EL (cell line): ENCODE measurements around the gene APOL4.
"Not testable (repeated sequence)": the region's sequence is repeated elsewhere in the genome, so short reads cannot be mapped to it uniquely, and the experiment has no call there.

Experiments used
- DNase-seq: peaks from one replicate; pipeline ENCODE4 v3.0.0-alpha.2; 2016

Gene APOL4

DNA sequence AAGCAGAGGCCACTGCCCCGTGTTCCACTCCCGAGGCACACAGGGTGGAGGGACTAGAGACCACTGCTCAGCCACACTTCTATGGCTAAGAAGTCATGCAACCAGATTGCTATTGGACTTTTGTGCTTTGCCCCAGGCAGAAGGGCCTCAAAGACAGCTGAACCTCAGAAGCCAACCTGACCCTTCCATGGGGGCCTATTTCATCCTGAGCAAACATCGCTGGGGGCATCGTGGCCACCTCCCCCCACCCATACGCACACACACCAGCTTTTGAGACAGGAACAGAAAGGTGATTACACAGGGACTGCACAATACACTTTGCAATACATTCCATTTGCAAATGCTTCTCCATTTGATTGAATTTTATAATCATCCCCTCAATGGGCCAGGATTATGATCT lies 4.0 kb upstream of the APOL4 start:
- not testable (repeated sequence) for DNase-seq

DNA sequence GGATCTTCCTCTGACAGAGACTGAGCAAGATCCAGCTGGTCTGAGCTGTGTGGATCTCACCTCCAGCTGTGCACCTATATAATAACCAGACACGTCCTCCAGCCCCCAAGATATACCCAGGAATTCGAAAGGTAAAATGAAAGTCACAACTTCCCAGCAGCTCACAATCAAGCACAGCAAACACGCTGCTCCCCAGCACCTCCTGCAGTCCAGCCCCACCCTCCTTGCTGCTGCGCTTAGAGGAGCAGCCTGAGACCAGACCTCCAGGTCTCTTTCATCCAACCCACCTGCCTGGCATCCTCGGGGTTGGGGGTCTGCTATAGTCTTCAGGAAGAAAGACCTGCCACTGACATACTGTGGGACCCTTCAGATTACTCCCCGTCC lies 3.0 kb upstream of the APOL4 start:
- DNase-seq: no peak

DNA sequence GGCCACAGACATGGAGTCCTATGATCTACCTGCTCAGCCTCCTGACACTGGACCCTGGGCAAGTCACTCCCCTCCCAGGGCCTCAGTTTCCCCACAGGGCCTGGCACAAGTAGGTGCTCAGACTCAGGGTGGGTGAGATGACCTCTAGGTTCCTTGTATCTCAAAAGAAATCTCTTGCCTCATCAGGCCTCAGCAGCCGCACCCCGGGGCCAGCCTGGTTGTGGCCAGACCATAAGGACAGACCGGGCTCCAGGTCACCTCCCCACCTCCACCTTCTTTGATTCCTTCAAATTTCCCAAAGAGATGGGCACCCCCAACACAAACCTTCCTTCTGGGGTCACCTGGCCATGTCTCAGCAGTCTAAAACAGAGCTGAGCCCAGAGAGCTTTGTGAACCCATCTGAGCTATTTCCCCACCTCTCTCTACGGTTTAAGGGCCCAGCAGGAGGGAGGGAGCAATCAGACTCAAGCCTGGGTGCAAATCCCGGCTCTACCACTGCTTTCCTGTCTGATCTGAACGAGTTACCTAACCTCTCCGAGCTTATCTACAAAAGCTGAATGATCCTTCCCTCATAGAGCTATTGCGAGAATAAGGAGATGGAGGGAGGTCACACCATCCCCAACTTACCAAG lies 2.5 kb upstream of the APOL4 start:
- DNase-seq: no peak

DNA sequence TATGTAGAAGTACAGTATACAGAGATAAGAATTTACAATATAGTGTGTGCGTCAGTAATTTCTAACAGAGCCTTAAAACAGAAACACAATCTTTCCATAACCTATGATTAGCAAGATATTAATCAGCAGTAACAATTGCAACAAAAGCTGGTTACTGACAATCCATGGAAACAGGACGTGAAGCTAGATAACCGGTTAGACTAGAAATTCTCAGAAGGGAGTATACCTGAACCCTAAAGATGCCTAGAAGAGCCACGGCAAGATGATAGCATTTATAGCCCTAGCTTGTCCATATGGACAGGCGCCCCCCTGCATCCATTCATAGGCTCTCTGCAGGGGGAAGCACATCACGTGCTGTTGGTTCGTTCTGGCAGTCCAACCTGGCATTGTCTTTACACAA lies 1.8 kb upstream of the APOL4 start:
- not testable (repeated sequence) for DNase-seq

DNA sequence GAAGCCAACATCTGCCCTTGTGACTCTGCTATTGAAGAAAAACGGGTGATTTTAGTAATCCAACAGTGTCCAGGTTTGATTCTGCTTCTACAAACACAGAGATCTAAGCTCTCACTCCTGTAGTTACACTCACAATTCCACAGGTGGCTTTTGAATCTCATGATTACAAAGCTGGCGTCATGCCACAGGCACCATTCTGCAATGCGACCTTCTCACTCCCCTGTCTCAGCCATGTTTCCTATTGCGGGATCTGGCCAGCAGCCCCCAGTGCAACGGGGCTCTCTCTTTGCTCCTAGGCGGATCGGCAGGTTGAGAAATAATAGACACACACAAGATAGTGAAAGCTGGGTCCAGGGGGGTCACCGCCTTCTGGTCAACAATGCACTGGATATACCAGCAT lies 1.3 kb upstream of the APOL4 start:
- DNase-seq: not testable (repeated sequence)

DNA sequence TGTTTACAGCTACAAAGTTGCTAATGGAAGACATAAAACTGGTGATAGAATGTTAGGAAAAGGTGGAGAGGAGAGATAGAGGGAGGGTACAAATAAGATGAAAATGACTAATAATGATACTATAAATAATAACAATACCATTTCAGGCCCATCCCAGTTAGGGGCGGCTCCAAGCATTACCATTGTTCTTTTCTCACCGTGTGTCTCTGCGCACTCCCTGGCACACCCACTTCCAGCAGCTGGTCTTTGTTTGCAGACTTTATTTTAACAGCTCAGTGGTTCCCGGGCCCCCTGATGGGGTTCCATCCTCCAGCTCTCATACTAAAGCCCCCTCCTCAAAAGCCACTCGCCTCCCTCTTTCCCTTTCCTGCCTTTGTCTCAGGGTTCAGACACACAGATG lies 584 bp downstream of the APOL4 start:
- DNase-seq: not testable (repeated sequence)

DNA sequence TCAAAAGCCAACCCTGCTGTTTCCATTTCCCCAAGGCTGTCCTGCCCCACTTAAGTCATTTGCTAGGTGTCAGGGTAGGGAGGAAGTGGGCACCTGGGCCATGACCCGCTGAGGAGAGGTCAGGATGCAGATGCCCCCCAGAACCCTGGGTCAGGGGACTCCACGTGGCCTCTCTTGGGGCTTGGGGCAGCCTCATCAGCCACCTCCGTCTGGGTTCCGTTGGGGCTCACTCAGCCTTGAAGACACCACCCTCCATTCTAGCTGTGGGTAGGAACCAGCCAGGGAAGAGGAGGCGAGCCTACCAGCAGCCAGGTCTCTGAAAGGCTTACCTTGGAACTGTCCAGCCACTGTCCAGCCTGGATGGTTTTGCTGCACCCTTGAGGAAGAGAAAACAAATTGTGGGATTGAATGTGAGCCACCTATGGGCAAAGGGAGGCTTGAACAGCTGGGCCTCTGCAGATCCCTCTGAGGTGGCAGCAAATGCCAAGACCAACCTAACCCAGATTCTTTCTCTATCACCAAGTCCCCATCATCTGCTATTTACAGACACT lies 2.5 kb downstream of the APOL4 start:
- DNase-seq: no peak

DNA sequence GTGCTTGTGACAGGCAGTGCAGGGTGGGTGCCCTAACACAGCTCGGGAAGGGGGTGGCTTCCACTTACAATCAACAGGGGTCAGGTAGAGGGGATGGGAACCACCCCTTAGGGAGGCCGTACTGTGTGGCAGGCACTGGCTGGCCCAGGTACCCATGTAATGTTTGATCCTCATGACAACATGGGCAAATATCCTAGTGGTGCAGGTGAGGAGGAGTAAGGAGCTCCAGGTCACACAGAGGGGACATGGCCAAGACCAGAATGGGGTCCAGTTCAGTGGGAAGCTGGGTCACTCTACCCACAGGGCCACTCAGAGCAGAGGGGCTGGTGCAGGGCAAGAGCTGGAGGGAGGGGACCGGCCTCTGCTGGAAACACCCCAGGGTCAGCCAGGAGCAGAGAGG lies 3.1 kb downstream of the APOL4 start:
- no peak for DNase-seq

DNA sequence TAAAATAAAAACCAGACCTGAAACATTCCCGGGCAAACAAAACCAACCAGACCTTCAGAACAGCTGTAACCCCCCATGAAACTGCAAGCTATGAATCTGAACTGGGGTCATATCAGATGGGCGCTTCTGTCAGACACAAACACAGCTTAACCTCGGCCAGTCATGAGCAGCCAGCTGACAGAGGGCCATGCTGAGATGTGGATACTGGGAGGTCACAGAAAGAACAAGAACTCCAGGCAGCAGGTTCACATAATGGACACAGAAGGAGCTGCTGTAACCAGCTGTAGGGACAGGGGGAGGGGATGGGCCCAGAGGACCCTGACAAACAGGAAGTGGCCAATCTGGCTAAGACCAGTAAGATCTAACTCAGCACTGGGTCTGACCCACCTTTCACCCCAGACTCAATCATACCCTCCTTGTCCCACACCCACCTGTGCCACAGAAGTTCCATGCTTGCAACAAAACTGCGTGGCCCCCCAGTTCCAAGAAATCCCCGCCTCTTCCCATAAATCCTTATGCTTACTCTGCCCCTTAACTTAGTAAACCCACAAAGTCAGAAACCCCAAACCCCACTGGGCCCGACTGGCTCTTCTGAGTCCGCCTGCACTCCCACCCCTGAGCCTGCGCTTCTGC lies 4.0 kb downstream of the APOL4 start:
- no peak for DNase-seq

DNA sequence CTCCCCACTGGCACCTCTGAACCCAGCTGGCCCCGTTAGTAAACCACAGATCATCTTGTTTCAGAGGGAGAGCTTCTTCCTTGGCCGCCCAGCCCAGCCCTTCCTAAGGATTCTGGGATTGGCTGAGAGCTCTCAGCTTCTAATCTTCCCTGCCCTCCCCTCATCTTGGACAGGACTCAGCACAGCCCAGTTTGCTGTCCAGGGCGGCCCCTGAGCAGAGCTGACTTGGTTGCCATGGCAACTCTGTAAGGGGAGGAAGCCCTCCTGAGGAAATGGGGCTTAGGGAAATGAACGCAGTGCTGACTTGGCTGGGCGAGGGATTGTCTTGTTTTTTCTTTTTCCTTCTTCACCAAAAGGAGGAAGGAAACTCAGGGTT lies 4.6 kb downstream of the APOL4 start:
- DNase-seq: peak; percentile 63

DNA sequence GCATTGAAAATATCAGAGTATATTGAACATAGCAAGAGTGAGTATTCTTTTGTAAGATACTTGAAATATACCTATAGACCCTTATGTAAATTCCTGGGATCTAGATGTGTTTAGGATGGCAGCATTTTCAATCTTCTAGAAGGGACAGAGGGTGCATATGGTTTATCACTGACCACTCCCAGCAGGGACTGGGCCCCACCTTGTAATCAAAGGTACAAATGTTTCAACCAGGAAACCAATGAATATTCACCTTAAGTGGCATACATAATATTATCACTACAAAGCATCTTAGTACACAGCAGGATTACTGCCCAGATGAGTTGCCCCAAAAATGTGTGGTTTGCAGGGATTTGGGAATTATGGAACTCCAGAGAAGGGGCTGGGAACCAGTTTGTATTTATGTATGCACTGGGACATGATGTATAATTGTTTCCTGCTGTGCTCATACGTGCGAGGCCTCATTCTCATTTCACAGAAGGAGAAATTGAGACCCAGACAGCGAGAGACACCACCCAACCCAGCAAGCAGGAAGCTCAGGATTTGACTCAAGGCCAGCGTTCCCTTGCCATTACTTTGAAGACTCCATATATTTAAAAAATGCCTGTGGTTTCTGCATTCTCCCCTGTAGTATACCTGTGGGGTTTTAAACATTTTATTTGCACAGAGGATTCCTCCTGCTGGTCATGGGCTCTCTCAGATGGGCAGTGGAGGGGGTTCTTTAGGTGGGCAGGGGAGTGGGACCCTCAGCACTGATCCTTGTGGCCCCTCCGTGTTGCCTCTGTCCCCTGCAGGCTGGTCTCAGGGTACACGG lies 5.2 kb downstream of the APOL4 start:
- DNase-seq: no peak

DNA sequence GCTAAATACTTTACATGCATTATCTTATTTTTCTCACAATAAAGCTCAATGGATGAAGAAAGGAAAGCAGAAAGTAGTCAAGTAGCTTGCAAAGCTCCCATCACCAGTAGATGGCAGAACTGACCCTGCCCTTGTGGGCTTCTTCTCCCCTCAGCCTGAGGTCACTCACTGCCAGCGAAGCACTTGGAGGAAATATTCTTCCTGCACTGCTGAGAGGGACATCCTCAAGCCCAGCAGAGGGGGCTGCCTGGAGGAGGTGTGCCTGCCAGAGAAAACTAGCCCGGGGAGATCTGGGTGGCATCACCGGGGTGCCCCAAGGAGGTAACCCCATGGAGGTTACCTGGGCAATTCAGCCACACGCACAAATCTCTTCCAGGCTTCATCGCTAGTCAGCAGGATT lies 6.6 kb downstream of the APOL4 start:
- DNase-seq: peak; percentile 68

DNA sequence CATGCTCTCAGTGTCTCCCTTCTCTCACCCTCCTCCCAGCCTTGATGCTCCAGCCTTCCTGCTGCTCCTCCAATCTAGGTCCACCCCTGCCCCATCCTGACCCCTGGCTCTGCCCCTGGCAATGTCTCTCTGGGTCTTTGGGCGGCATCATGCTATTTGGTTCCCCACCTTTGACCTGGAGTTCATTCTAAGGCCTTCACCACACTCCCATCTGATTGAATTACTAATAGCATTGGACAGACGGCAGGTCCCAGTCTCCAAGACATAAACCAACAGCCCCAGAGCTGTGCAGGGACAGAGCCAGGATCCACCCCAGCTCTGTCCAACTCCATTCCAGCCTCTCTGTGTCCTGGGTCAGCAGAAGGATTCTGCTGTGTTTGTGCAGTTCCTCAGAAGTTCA lies 7.2 kb downstream of the APOL4 start:
- DNase-seq: no peak

DNA sequence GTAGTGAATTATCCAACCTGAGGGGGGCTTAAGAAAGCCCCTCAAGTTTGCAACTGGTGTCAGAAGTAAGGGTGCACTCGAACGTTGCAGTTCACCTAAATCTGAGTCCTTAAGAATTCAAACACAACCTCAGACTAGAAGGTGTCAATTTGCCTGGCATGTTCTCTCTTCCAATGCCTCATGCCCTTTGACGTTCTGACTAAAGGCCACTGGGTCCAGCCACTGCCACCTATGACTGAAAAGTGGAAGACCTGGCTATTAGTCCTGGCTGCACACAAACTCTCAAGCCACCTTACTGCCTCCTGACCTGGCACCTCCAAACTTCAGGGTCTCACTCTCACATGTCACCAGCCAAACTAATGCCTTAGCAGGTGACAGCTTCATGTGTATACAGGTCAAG lies 8.0 kb downstream of the APOL4 start:
- DNase-seq: no peak

DNA sequence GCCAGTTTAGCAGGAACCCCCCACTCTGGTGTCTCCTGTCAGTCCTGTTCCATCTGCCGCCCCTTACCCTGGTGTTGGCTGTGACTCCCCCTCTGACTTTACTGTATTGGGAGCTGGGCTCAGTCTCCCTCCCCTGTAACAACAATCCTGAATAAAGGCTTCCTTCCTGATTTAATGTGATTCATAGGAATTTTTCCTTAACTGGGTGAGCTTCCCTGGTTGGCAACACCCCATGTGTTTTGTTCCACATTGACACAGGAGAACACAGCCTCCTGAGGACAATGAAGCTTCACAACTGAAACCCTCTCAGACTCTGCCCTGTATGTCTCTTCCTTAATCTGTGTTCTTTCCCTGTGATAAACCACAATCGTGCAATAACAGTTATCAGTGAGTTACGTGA lies 8.4 kb downstream of the APOL4 start:
- DNase-seq: no peak

DNA sequence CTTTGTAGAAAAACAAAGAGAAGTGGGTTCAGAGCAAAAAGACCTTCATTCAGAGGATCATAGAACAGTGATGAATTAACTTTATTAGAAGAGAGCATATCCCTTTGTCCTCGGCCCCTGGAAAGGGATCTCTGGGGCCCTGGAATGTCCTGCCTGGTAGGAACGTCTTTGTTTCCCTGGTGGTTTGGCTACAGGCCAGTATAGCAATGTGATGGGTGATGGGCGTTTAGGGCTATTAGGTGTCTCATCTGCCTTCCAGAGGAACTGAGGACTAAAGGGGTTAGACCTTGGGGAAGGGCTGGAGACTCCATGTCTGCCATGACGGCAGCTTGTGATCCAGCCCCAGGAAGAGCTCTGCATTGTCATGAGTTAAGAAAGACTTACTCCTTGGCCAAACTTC lies 9.1 kb downstream of the APOL4 start:
- no peak for DNase-seq

DNA sequence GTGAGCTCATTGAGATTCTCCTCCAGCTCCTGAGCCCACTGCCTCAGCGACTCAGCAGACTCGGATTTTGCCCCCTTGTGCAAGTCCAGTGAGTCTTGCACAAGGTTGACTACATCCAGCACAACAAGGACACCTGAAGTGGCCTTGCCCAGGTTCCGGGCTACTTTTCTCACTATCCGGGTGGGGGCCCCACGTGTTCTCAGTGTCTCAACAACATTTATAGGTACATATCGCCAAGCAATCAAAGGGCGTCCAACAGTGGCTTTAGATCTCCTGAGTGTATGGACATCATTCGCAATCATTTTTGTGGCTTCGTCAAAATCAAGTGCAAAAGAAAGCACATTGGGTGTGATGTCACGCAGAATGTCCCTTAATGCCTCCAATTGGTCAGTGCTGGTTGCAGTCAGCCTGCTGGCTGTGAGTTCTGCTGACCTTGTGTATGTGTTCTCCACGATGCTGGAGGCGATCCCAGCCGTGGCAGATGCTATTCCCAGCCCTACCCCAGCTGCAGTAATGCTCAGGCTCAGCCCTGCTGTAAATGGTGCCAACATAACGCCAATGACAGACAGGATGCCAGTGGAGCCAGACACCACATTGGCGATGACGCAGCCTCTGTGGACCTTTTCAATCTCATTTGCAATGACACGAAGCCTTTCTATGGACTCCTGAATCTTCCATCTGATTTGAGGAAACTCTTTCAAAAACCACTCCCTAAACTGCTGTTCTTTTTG lies 10.3 kb downstream of the APOL4 start:
- peak; percentile 24 for DNase-seq

DNA sequence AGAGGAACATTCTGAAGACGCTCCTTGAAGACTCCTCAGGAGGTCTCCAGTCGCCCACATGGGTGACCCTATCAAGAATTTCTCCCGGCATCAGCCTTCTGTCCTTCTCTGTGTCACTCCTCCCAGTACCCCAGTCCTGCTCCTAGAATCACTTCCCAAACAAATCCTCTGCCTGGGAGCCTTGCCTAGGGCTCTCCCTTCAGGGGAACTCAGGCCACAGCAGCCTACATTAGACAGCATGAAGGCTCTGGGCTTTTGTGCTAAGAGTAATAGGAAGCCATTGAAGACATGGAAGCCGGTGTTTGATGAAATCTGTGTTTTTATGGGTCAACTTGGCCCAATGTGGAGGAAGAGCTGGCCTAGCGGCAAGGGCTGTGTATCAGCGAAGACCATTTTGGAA lies 13.7 kb downstream of the APOL4 start:
- not testable (repeated sequence) for DNase-seq

DNA sequence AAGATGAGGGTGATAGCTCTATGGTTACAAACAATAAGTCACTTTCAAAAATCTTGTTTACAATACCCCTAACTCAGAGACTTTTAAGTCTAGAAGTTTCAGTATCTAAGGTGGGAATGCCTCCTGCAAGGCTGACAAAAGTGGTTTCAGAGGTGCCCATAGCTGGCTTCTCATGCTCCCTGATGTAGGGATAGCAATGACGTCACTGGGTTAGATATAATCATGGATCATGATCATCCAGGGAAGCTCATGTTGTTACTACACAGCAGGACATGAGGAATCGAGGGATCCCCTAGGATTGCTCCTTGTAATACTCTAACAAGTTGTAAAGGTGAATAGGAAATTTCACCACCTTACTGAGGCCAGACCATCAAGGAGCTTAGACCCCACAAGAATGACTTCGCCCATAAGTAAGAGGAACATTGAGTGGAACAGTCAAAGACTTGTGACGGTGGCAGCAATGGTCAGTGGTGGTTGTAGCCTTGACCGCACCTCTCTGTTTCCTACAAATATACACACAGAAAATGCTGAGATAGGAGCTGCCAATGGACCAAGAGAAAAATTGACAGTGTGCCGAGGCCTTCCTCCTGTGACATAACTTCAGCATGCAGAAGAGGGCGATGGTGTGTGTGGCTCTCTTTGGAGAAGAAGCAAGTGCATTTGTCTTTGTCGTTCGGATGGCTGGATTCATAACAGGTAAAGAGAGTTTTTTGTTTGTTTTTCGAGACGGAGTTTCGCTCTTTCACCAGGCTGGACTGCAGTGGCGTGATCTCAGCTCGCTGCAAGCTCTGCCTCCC lies 15.6 kb downstream of the APOL4 start:
- DNase-seq: no peak

DNA sequence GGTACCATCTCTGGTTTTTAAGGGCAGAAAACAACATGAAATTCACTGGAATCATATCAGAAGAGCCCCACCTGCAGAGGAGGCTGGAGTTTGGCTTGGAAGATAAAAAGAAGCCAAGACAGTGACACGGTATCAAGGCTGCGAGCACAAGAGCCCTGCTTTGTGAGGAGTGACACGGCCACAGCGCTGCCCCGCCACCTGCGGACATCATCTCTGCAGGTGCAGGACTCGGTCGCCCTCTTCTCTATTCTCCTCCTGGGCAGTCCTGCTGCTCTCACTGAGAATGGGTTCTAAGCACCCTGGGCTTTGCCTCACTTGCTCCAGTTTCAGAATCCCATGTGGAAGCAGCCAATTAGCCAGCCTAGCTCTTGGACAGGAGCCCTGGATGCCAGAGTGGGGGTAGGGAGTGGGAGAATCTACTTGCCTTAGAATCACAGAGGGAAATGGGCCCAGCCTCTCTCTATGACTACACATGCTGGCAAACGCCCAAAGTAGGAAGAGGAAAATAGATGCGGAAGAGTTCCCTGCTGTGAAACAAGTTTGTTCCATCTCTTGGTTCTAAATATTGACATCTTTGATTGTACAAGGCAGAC lies 17.1 kb downstream of the APOL4 start:
- DNase-seq: peak; percentile 42

DNA sequence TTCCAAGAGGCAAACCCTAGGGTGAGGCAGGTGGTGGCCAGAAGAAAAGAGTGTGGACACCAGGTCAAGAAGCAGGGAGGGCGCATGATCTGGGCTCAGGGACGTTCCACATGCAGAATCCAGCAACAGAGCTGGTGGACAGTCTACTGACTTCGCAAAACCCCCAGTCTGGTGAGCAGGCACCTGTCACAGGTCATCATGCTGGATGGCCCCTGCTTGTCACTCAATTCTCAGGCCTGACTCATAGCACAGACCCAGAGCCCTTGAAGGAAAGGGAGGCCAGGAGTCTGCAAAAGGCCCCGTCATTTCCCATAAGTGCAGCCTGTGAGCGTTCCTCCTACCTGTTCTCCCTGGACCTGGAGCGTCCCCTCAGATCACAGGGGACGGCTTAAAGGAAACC lies 18.2 kb downstream of the APOL4 start:
- DNase-seq: no peak

DNA sequence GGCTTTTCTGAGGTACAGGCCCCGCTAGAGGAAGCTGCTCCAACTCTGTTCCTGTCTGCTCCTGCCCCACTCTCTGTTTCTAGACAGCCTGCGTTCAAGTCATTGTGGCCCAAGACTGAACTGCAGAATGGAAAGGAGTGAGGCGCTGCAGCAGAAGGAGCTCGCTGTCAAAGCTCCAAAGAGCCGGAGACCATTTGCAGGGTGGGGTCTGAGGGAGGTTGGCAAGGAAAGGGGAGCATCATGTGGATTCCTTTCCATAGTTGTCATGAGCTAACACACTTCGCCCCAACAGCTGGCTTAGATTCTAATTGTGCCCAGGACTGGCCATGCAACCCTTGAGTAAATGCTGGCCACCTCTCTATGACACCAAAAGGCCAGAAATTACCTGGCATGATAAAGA lies 18.8 kb downstream of the APOL4 start:
- no peak for DNase-seq
